GM21723 (cell line): ENCODE measurements around the gene ZBTB3.
"Not testable (repeated sequence)": the region's sequence is repeated elsewhere in the genome, so short reads cannot be mapped to it uniquely, and the experiment has no call there.

ENCODE experiments used
- ATAC-seq: cut with Tn5 transposase; IDR thresholded peaks from one replicate; pipeline ENCODE4 v1.9.1; 2021; ENCODE audit warnings: mild to moderate bottlenecking, moderate library complexity; ENCODE audit not compliant: unreplicated experiment

Gene ZBTB3

DNA sequence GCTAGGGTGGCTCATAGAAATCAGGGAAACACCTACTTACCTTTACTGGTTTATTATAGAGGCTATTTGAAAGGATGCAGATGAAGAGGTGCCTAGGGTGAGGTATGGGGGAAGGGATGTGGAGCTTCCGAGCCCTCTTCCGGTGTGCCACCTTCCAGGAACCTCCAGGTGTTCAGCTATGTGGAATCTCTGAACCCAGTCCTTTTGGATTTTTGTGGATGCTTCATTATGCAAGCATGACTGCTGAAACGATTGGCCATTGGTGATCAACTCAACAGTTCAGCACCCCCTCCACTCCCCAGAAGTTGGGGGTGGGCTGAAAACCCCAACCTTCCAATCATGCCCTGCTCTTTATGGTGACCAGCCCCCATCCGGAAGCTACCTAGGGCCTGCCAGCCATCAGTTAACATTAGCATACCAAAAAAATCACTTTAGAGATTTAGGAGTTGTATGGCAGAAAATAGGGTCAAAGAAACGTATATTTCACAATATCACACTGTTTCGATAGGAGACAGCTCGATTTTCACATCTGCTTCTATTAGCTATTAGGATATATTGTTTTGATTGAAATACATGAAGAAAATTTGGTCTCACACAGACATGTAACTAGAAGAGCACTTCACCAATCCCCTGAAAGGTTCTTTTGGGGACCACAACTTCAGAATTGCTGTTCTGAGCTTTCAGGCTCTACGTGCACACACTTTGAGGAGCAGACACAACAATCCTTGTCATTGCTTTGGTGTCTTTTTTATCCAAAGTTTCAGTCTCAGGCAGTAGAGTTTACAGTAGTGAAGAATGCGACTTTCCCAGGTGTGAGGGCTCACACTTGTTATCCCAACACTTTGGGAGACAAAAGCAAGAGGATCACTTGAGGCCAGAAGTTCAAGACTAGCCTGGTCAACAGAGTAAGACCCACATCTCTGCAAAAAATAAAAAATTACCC lies 4.2 kb upstream of the ZBTB3 start:
- ATAC-seq = no peak

DNA sequence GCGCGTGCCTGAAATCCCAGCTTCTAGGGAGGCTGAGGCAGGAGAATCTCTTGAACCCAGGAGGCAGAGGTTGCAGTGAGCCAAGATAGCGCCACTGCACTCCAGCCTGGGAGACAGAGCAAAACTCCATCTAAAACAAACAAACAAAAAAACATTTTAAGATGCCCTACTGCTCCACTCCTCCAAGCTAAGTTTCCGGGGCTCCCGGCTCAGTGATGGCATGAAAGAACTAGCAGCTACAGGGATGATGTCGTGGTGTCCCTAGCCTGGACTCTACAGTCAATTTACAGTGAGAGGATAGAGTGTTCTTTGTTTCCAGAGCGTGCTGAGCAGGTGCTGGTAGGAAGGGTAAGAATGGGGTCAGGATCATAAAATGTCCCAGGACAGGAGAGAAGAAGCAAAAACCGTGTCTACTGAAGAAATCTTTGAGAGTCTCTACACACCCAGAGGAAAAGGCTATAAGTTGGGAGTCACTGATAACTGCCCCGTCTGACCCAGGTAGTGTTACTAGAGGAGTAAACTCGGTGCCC lies 1.2 kb upstream of the ZBTB3 start:
- ATAC-seq = no peak

DNA sequence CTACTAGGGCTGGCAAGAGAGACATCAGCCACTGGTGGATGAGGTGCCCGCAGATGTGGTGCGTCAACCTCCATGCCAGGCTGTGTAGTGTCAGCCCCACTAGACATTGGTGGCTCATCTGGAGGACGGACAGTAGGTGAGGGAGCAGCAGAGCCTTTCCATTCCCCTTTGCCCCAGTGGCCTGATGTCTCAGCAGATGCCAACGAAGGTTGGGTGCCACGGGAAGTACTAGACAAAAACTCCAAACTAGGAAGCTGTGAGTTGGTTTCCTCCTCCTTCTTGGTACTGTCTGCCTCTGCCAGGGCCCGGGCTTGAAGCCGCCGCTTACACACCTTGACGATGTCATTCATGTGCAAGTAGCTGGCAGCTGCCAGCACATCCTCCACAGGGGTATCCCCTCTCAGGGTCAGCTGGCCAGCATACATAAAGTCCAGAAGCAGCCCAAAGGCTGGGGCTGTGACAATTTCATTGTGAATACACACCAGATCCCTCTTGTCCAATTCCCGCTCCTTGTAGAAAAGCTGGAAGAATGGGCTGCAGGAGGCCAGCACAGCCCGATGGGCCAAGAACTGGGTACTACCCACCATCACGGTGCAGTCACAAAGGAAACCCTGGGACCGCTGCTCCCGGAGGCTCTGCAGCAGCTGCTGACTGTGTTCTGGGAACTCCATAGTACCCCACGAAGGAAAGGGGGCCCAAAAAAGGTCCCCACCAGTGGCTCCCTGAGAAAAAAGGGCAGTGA lies 795 bp downstream of the ZBTB3 start:
- peak; percentile 1 for ATAC-seq

DNA sequence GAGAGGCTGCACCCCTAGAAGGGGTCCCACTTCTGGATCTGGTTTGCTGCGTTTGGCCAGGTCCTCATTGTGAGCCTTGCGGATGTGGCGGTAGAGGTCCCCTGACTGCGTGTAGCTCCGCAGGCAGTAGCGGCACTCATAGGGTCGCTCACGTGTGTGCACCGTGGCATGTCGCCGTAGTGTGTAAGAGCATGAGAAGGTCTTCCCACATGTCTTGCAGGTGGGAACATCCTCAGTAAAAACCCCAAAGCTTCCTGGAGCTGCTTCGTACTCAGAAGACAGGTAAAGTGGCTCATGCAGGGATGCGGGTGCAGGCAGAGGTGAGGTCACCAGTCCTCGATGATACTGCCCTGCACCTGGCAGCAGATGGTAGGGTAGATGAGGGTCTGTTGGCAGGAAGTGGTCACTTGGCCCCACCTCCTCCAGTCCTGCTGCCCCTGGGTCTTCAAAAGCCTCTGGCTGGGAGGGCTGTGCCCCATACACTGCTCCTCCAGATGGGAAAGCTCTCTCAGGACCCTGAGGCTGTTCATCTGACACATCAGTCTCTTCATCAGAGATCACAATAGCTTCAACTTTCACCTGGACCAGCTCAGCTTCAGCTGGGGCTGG lies 1.7 kb downstream of the ZBTB3 start:
- ATAC-seq = no peak

DNA sequence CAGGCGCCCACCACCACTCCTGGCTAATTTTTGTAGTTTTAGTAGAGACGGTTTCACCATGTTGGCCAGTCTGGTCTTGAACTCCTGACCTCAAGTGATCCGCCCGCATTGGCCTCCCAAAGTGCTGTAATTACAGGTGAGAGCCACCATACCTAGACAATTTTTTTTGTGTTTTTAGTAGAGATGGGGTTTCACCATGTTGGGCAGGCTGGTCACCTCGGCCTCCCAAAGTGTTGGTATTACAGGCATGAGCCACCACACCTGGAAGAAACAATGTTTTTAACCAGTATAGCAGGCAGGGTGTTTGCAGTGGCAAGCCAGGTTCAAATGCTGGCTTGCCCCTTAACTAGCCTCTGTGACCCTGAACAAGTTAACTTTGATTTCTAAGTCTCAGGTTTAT lies 4.0 kb downstream of the ZBTB3 start:
- ATAC-seq = not testable (repeated sequence)

DNA sequence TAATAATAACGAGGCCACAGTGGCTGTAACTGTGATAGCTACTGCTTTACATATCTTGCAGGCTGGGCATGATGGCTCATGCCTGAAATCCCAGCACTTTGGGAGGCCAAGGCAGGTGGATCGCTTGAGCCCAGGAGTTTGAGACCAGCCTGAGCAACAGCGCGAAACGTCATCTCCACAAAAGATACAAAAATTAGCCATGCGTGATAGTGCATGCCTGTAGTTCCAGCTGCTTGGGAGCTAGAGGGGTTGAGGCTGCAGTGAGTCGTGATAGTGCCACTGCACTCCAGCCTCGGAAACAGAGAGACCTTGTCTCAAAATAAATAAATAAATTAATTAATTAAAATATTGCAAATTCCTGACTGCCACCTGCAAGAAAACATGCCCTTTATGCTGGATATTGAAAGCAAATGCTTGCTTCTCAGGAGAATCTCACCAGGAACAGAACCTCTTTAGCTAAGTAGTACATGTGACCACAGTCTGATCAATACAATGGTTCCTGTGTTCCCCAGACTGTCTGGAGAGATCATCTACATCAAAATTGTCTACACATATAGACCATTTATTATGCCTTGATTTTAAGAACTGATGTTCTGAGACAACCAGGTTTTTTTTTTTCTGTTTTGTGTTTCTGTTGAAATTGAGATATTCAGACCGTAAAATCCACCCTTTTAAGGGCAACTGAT lies 6.3 kb downstream of the ZBTB3 start:
- no peak for ATAC-seq

DNA sequence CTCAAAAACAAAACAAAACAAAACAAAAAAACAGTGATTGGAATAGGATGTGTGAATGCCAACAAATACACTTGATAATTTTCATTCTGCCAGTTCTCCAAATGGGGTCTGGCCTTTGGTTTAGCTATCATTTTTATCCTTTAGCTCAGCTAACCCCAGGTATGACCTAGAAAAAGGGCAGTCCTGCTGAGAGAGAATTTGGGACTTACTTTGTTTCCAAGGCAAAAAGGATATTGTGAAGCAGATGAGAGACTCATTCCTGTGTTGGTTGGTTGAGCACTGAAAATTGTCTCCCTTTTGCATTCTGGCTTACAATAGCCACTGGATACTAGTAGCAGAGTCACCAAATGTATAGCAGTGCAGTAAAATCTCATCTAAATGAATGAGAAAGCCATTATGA lies 16.8 kb downstream of the ZBTB3 start:
- no peak for ATAC-seq

DNA sequence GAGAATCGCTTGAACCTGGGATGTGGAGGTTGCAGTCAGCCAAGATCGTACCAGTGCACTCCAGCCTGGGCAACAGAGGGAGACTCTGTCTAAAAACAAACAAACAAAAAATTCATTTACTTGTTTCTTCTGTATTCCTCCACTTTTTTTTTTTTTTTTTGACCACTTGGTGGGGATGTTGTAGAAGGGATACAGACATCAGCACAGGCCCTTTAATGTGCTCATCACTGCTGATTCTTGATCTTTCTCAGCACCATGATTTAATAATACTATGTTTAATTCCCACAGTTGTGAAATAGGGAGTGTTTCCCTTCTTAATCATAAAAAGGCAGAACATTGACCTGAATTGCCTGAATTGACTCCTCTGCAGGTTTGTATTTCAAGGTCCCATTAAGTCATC lies 21.1 kb downstream of the ZBTB3 start:
- no peak for ATAC-seq

DNA sequence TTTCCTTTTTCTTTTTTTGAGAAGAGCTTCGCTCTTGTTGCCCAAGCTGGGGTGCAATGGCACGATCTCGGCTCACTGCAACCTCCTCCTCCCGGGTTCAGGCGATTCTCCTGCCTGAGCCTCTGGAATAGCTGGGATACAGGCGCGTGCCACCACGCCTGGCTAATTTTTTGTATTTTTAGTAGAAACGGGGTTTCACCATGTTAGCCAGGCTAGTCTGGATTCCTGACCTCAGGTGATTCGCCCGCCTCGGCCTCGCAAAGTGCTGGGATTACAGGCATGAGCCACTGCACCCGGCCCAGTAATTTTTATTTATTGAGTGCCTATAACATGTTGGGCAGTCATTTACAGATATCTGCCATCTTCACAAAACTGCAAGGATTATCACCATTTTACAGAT lies 23.9 kb downstream of the ZBTB3 start:
- not testable (repeated sequence) for ATAC-seq

DNA sequence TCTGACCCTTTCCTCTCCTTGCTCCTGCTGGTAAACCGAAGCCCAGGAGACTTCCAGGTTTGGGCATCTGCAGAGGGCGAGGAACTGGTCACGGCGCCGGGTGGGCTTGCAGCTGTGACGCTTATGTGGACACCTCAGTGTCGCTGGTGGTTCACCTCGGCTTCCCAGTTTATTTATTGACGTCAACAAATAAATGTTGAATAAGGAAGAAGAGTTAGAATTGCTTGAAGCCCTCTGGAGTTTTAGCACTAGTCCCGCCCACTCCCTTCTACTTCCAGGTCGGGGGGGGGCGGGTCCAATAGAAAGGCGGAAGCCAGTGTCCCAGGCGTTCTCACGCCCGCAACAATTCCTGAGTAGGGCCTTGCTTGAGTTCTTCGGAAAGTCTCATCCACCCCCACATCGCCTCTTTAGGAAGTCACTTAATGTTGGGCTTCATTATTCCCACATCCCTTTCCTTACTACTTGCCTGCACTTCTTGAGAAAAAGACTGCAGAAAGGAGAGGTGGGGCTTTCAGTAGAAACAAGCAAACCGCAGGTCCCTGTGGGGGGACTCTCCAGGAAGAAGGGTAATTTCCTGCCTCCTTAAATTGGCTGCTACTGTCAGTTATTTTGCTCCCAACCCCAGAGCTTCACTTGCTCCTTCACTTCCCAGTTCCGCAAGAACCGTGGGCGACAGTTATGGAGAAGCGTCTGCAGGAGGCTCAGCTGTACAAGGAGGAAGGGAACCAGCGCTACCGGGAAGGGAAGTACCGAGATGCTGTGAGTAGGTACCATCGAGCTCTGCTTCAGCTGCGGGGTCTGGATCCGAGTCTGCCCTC lies 25.6 kb downstream of the ZBTB3 start, which contains the start of gene TTC9C:
TTC9C (plus strand) TSS at position 316 of the 818 bp plus-strand sequence; CDS start at position 679, 363 bp downstream.
- peak; percentile 27 for ATAC-seq

DNA sequence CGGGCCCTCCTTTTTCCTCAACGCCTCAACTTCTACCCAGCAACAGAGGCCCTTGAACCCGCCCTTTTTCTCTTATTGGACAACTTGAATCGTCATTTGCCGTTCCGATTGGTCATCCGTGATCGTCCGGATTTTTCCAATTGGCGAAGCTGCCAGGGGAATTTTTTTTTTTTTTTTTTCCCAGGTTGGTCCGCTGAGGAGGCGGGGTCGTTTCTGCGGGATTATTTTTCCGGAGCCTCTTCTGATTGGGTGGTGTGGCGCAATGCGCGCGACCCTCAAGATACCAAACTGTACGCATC lies 26.1 kb downstream of the ZBTB3 start:
- ATAC-seq = peak; percentile 52

DNA sequence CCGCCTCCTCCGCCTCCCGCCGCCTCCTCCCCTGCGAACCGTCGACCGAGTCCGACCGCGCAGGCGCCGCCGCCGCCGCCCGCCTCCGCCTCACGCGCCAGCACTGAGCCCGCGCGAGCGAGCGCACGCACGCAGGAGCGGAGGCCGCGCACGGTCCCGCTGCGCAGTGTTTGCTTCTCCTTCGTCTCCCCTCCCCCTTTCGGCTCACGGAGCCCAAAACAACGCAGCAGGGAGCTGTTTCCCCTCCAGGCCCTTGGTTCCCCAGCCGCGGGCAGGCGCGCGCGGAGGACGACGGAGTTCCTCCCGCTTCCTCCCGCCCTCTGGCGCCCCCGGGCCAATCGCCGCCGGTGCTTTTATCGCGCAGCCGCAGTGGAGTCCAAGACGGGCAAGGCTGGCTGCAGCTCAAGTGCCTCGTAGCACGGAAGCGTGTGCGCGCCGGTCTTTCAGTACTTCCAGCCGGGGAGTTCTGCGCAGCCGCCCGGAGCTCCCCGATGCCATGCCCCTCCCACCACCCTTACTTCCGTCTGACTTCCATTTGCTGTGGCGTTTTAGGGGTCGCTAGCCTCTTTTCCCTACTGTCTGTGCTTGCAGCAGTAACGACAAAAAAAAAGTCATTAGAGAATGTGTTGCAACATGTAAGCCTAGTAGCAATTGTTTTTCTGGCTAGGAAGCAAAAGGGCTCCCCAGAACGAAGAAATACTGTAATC lies 26.6 kb downstream of the ZBTB3 start, which contains the start of gene HNRNPUL2:
HNRNPUL2 (minus strand) TSS at position 293 of the 707 bp plus-strand sequence. CDS start 301 bp downstream, outside the sequence.
- ATAC-seq = peak; percentile 70

DNA sequence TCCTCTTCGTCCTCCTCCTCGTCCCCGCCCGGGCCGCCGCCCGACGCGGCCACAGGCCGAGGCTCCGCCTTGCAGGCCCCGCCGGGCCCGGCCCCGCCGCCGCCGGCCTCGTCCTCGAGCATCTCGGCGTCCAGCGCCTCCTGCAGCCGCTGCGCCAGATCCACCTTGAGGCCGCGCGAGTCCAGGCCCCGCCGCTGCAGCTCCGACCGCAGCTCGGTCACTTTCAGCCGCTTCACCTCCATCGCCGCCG lies 27.1 kb downstream of the ZBTB3 start:
- ATAC-seq = peak; percentile 12

DNA sequence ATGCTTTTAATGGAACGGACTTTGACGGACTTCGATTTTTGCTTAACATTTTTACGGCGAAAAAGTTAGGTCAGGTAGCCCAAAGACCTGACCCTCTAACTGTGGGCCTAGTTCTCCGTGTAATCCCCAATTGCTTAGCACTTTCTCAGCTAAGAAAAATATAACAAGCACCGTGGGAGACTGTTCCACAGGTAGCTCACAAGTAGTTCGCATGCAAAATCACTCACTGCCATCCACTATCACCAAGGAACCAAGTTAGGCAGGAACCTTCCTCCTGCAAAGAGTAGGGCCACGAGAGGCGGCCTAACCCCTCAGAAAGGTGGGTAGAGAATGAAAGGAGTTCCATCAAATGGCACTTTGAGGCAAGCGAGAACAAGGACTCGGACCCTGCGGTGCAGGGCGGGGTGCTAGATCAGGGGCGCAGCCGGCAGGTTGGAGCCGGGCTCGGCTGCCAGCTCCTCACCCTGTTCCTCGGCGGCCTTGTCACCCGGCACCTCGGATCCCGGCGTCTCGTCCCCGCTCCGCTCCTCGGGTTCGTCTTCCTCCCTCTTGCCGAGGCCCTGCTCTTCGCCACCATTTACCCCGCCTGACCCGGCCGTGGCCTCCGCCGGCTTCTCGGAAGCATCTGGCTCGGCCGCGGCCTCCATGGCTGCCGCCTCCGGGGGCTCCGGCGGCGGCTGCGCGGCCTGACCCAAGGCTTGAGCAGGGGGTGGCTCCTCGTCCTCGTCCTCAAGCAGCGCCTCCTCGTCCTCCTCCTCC lies 27.6 kb downstream of the ZBTB3 start:
- peak; percentile 3 for ATAC-seq

DNA sequence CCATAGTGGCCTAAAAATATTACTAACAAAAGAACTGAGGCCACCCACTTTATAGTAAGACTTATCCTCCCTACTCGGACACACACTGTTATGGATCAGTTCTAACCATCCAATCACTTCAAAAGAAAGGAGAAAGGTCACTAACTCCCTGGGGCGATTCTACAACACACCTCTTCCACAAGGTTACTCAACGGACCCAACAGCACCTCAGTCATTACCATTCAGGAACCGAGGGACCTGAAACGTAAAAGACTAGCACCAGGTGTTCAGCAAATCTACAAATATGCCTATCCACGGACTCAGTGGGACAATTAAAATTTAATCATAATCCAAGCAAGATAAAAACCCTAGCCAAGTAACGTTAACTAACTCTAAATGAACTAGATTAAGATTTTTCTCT lies 28.3 kb downstream of the ZBTB3 start:
- no peak for ATAC-seq

DNA sequence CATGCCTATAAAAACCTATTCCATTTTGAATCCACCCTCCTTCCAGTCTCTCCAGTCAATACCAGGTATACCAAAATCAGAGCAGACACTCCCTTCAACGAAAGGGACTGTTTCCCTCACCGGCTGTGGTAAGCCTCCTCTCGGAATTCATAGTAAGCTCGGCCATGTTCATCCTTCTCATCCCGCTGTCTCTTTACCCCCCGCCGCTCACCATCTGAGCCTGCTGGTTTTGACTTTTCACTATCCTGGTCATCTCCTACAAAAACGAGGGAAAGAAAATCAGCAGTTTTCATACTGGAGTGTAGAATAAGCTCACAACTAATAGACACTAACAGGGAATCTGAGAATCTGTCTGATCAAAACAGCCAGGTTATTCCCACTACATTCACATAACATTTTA lies 29.8 kb downstream of the ZBTB3 start:
- ATAC-seq = no peak

DNA sequence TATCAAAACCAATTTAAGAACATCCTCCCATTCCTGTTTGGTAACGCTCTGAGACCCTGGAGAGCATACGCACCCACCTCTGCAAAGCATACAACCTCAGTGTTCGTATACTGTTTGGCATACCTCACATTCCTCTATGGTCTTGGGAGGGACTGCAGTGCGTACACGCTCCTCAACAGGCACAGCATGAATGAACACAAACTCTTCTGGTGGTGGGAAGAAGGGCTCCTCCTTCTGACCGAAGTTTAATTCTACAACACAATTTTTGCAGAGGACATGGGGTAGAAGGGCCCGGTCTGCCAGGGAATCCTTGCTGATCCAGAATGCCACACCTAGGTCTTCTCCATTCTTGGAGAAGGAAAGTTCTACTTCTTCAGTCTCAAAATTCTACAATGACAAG lies 32.0 kb downstream of the ZBTB3 start:
- no peak for ATAC-seq

DNA sequence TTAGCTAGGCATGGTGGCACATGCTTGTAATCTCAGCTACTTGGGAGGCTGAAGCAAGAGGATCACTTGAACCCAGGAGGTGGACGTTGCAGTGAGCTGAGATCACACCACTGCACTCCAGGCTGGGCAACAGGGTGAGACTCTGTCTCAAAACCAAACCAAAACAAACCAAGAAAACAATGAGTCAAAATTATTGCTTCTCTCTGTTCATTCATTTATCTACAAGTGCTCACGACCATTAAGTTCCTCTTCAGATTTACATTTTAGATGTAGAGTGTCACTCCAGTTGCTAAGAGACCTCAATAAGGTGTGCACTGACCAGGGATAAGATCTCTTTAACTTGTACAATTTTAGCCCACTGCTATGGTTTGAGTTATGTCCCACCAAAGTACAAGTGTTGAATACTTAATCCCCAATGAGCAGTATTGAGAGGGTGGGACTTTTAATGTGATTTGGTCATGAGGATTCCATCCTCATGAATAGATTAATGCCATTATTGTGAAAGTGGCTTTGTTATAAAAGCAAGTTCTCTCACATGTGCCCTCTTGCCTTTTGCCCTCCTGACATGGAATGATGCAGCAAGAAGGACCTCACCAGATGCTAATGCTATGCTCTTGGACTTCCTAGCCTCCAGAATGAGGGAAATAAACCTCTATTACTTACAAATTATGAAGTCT lies 34.5 kb downstream of the ZBTB3 start:
- ATAC-seq = no peak
